ENCODE results near the gene LZIC.

Gene LZIC

GRCh38 chr1:9883585-9884449 lies 59.4 kb downstream of the LZIC start:
- DNase-seq = no peak

- DNase-seq = no peak
Measured at GRCh38 chr1:9882945-9883303, 60.3 kb downstream of the LZIC start.

GRCh38 chr1:9882296-9882944 lies 60.8 kb downstream of the LZIC start:
- no peak for DNase-seq

GRCh38 chr1:9881838-9882249 lies 61.3 kb downstream of the LZIC start:
- no peak for DNase-seq
